Body of pancreas (tissue), 4 donors: ENCODE measurements around the gene RDX.

ENCODE experiments used
- CTCF ChIP-seq, 7 experiments: fragments of 450-650 bp in 4 of 7; fragments of 200-600 bp in 3 of 7; sonication (generic) in 3 of 7; IDR thresholded peaks; one replicate each; pipeline ENCODE4 v1.5.1; 2016 to 2019; ENCODE audit warnings: antibody characterized with exemption in 7 of 7
- POLR2A ChIP-seq, 3 donors: fragments of 450-650 bp; IDR thresholded peaks; one replicate each; pipeline ENCODE4 v1.6.1; 2016; ENCODE audit warnings: antibody characterized with exemption in 3 of 3, mild to moderate bottlenecking in 2 of 3

GRCh38 chr11:110335358-110335757 is 38.9 kb upstream of the RDX start:
- TF ChIP-seq CTCF (IDR thresholded peaks at IDR 0.05) (no peak), POLR2A (IDR thresholded peaks at IDR 0.05) (no peak)
